Fibroblast of lung (primary cell): ENCODE measurements around the gene OCSTAMP. TPM values are rescaled to one million over a fixed set of nuclear protein-coding genes. Genes with fewer than 3 reads are reported as not detected.

Source experiments
- DNase-seq, 2 donors: peaks; one replicate each; pipeline versions ENCODE4 v3.0.0 to v3.0.0-alpha.2; 2010; ENCODE audit warnings: low read depth in 2 of 2
- H2AFZ ChIP-seq: 2 replicates; pipeline ENCODE4 v1.5.1; 2012; ENCODE audit warnings: low read length, control low read depth, inconsistent platforms
- H3K27ac ChIP-seq: 2 replicates; pipeline ENCODE4 v1.5.1; 2011; ENCODE audit warnings: low read length, control low read depth; ENCODE audit not compliant: insufficient read depth
- H3K27me3 ChIP-seq: 2 replicates; pipeline ENCODE4 v1.5.1; 2011; ENCODE audit warnings: mild to moderate bottlenecking, low read length; ENCODE audit not compliant: control insufficient read depth, insufficient read depth
- H3K36me3 ChIP-seq: 2 replicates; pipeline ENCODE4 v1.5.1; 2011; ENCODE audit warnings: low read length; ENCODE audit not compliant: control insufficient read depth, insufficient read depth
- H3K4me1 ChIP-seq: 2 replicates; pipeline ENCODE4 v1.5.1; 2011; ENCODE audit warnings: low read length; ENCODE audit not compliant: control insufficient read depth, insufficient read depth; ENCODE audit errors: extremely low read depth
- H3K4me2 ChIP-seq: 2 replicates; pipeline ENCODE4 v1.5.1; 2011; ENCODE audit warnings: low read length, control low read depth; ENCODE audit not compliant: insufficient read depth; ENCODE audit errors: extremely low read depth
- H3K4me3 ChIP-seq, 4 experiments: fragments of 200-600 bp in 1 of 4; sonication (generic) in 1 of 4; replicated peaks in 1 of 4; 2 replicates each; pipeline ENCODE4 v1.5.1; 2011 to 2016; ENCODE audit warnings: low read length in 4 of 4, low read depth in 3 of 4, mild to moderate bottlenecking in 3 of 4, control low read depth in 2 of 4, inconsistent platforms in 1 of 4, mixed read lengths in 1 of 4; ENCODE audit not compliant: insufficient read depth in 1 of 4; ENCODE audit errors: control extremely low read depth in 1 of 4
- H3K79me2 ChIP-seq: 2 replicates; pipeline ENCODE4 v1.5.1; 2012; ENCODE audit warnings: mild to moderate bottlenecking, low read length, inconsistent platforms; ENCODE audit not compliant: control insufficient read depth, insufficient read depth
- H3K9ac ChIP-seq: 2 replicates; pipeline ENCODE4 v1.5.1; 2011; ENCODE audit warnings: mild to moderate bottlenecking, low read length, control low read depth; ENCODE audit not compliant: insufficient read depth
- H3K9me3 ChIP-seq: 2 replicates; pipeline ENCODE4 v1.5.1; 2012; ENCODE audit warnings: low read depth, low read length; ENCODE audit not compliant: control insufficient read depth, insufficient read depth
- H4K20me1 ChIP-seq: 2 replicates; pipeline ENCODE4 v1.5.1; 2011; ENCODE audit warnings: low read length; ENCODE audit not compliant: control insufficient read depth, insufficient read depth; ENCODE audit errors: extremely low read depth
- CTCF ChIP-seq, 2 donors: IDR thresholded peaks in 1 of 2; conservative IDR thresholded peaks in 1 of 2; 1 replicate in 1 of 2; 2 replicates in 1 of 2; pipeline ENCODE4 v1.5.1; 2011 to 2012; ENCODE audit warnings: low read length in 2 of 2, control low read depth in 1 of 2, inconsistent platforms in 1 of 2, low read depth in 1 of 2, mild to moderate bottlenecking in 1 of 2
- EZH2 ChIP-seq: IDR thresholded peaks from 2 replicates; pipeline ENCODE4 v1.5.1; 2012; ENCODE audit warnings: low read length, control low read depth, mild to moderate bottlenecking; ENCODE audit errors: missing control alignments
- polyA plus RNA-seq, 2 donors: library from polyadenylated mRNA; depleted of rRNA in 1 of 2; stranded (reverse) in 1 of 2; unstranded in 1 of 2; fragments of >200 nt; gene quantifications; 2 replicates each; pipeline ENCODE4 v1.2.1, GENCODE V29; 2011 to 2012; ENCODE audit warnings: missing spikeins in 1 of 2
- total RNA-seq: library from RNA; depleted of rRNA; stranded (reverse); fragments of >200 nt; gene quantifications from 2 replicates; pipeline ENCODE4 v1.2.1, GENCODE V29; 2014

The OCSTAMP gene
- total and polyA plus RNA-seq, 2 donors (not counting 1 experiment from before 2014, with no cell fraction given), result not detected

GRCh38 chr20:46545077-46545826 lies 5.2 kb downstream of the OCSTAMP start:
- Histone ChIP-seq H3K79me2 (no peaks in the 10 kb centered on the region), H3K27ac (no peak overlapping the region), H3K27me3 (no peaks in the 10 kb centered on the region), H3K9me3 (no peaks in the 10 kb centered on the region), H3K36me3 (no peaks in the 10 kb centered on the region), H3K4me1 (no peaks in the 10 kb centered on the region), H4K20me1 (no peaks in the 10 kb centered on the region), H2AFZ (no peak overlapping the region), H3K4me2 (no peak overlapping the region), H3K4me3 (no peak overlapping the region), H3K9ac (no peak overlapping the region)
- TF ChIP-seq EZH2 (no peak), CTCF (conservative IDR thresholded peaks at IDR 0.05 in 1 of 2, IDR thresholded peaks at IDR 0.05 in 1 of 2; ENCODE audit: low read depth in 1 of 2, low read length in 2 of 2) (no peak)
- DNase-seq, result peak in 1 of 2 donors; percentile 75

GRCh38 chr20:46544576-46544975 lies 5.9 kb downstream of the OCSTAMP start:
- Histone ChIP-seq H3K27me3 (no peaks in the 10 kb centered on the region), H3K27ac (no peak overlapping the region), H3K4me3 (no peak overlapping the region), H3K4me1 (no peaks in the 10 kb centered on the region), H3K9ac (no peak overlapping the region), H3K4me2 (no peak overlapping the region), H2AFZ (no peak overlapping the region), H3K36me3 (no peaks in the 10 kb centered on the region), H4K20me1 (no peaks in the 10 kb centered on the region), H3K9me3 (no peaks in the 10 kb centered on the region), H3K79me2 (no peaks in the 10 kb centered on the region)
- TF ChIP-seq EZH2 (no peak), CTCF (conservative IDR thresholded peaks at IDR 0.05 in 1 of 2, IDR thresholded peaks at IDR 0.05 in 1 of 2; ENCODE audit: low read depth in 1 of 2, low read length in 2 of 2) (peak in 1 of 2 donors; percentile 18)
- DNase-seq, result peak in 1 of 2 donors; percentile 51

DNA sequence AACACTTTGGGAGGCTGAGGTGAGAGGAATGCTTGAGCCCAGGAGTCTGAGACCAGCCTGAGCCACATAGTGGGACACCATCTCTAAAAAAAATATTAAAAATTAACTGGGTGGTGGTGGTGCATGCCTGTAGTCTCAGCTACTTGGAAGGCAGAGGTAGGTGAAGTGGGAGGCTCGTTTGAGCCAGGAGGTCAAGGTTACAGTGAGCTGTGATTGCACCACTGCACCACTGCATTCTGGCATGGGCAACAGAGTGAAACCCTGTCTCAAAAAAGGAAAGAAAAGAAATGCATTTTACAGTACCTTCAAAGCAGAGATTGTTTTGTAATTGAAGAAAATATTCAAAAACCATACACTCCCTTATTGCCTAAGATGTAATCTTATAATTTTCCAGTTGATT lies 6.5 kb downstream of the OCSTAMP start:
- Histone ChIP-seq H3K4me1 (no peaks in the 10 kb centered on the region), H3K27me3 (no peaks in the 10 kb centered on the region), H3K4me3 (no peak overlapping the region), H3K27ac (no peak overlapping the region), H3K36me3 (no peaks in the 10 kb centered on the region), H3K9ac (no peak overlapping the region), H3K79me2 (no peaks in the 10 kb centered on the region), H2AFZ (no peak overlapping the region), H3K4me2 (no peak overlapping the region), H3K9me3 (no peaks in the 10 kb centered on the region), H4K20me1 (no peaks in the 10 kb centered on the region)
- TF ChIP-seq CTCF (conservative IDR thresholded peaks at IDR 0.05 in 1 of 2, IDR thresholded peaks at IDR 0.05 in 1 of 2; ENCODE audit: low read depth in 1 of 2, low read length in 2 of 2) (no peak), EZH2 (no peak)
- no peak for DNase-seq
